Effector memory CD4-positive, alpha-beta T cell (primary cell): ENCODE results near the gene OAS2.

Experiments used
- DNase-seq, 3 donors: peaks; one replicate each; pipeline ENCODE4 v3.0.0-alpha.2; 2020
- H3K27ac ChIP-seq: 2 replicates; pipeline ENCODE4 v1.7.0; 2013; ENCODE audit warnings: mild to moderate bottlenecking, low read length, moderate library complexity; ENCODE audit not compliant: insufficient read depth, poor library complexity, severe bottlenecking
- H3K27me3 ChIP-seq: replicated peaks from 2 replicates; pipeline ENCODE4 v1.7.0; 2013; ENCODE audit warnings: mild to moderate bottlenecking, low read length; ENCODE audit not compliant: insufficient read depth, control insufficient read depth, poor library complexity, severe bottlenecking
- H3K36me3 ChIP-seq: 2 replicates; pipeline ENCODE4 v1.7.0; 2013; ENCODE audit warnings: mild to moderate bottlenecking, low read length, moderate library complexity; ENCODE audit not compliant: control insufficient read depth, insufficient read depth
- H3K4me1 ChIP-seq: 2 replicates; pipeline ENCODE4 v1.7.0; 2013; ENCODE audit warnings: low read length, mild to moderate bottlenecking; ENCODE audit not compliant: control insufficient read depth, insufficient read depth, poor library complexity, severe bottlenecking
- H3K4me3 ChIP-seq: 2 replicates; pipeline ENCODE4 v1.7.0; 2013; ENCODE audit warnings: low read length, low read depth, mild to moderate bottlenecking; ENCODE audit not compliant: insufficient read depth, poor library complexity, severe bottlenecking
- H3K9me3 ChIP-seq: 2 replicates; pipeline ENCODE4 v1.7.0; 2013; ENCODE audit warnings: mild to moderate bottlenecking, low read length, moderate library complexity; ENCODE audit not compliant: control insufficient read depth

Gene OAS2

DNA sequence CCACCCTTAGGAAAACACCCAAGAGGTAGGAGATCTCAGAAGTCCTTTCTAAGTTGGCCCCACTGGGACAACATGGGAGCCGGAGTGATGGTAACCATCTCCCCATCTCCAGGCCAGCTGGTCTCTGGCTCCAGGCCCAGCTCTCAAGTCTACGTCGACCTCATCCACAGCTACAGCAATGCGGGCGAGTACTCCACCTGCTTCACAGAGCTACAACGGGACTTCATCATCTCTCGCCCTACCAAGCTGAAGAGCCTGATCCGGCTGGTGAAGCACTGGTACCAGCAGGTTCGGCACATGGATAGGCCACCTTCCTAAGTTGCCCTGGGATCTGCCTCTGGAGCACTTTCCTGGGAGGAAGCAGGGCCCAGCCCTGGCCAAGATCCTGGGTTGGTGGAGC is 11.0 kb upstream of the OAS2 start:
- Histone ChIP-seq H3K27me3 (no peaks in the 10 kb centered on the region), H3K9me3 (no peaks in the 10 kb centered on the region), H3K4me1 (no peaks in the 10 kb centered on the region), H3K36me3 (peaks cover 64% of the 10 kb centered on the region), H3K27ac (no peak overlapping the region), H3K4me3 (no peak overlapping the region)
- DNase-seq = no peak

DNA sequence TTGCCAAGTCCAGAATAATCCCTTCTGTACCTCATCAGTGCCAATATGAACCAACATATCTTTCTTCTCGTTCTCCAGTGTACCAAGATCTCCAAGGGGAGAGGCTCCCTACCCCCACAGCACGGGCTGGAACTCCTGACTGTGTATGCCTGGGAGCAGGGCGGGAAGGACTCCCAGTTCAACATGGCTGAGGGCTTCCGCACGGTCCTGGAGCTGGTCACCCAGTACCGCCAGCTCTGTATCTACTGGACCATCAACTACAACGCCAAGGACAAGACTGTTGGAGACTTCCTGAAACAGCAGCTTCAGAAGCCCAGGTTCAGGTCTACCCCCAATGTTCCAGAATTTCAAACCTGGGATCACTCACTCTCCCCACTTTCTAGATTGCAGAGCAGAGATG is 10.5 kb upstream of the OAS2 start:
- Histone ChIP-seq H3K27me3 (no peaks in the 10 kb centered on the region), H3K4me1 (no peaks in the 10 kb centered on the region), H3K4me3 (no peak overlapping the region), H3K27ac (no peak overlapping the region), H3K36me3 (peaks cover 59% of the 10 kb centered on the region), H3K9me3 (no peaks in the 10 kb centered on the region)
- no peak for DNase-seq

GRCh38 chr12:112969547-112970306 is 8.6 kb upstream of the OAS2 start:
- Histone ChIP-seq H3K27ac (no peak overlapping the region), H3K4me1 (no peaks in the 10 kb centered on the region), H3K27me3 (no peaks in the 10 kb centered on the region), H3K36me3 (peaks cover 40% of the 10 kb centered on the region), H3K4me3 (no peak overlapping the region), H3K9me3 (no peaks in the 10 kb centered on the region)
- no peak for DNase-seq

- Histone ChIP-seq H3K27ac (no peak overlapping the region), H3K27me3 (no peaks in the 10 kb centered on the region), H3K4me1 (no peaks in the 10 kb centered on the region), H3K4me3 (no peak overlapping the region), H3K9me3 (no peaks in the 10 kb centered on the region), H3K36me3 (peaks cover 33% of the 10 kb centered on the region)
- DNase-seq = no peak
Observed at GRCh38 chr12:112970391-112970790, 7.9 kb upstream of the OAS2 start.

GRCh38 chr12:112971248-112971647 is 7.1 kb upstream of the OAS2 start:
- Histone ChIP-seq H3K4me3 (no peak overlapping the region), H3K27ac (no peak overlapping the region), H3K36me3 (peaks cover 25% of the 10 kb centered on the region), H3K4me1 (no peaks in the 10 kb centered on the region), H3K9me3 (no peaks in the 10 kb centered on the region), H3K27me3 (no peaks in the 10 kb centered on the region)
- no peak for DNase-seq

DNA sequence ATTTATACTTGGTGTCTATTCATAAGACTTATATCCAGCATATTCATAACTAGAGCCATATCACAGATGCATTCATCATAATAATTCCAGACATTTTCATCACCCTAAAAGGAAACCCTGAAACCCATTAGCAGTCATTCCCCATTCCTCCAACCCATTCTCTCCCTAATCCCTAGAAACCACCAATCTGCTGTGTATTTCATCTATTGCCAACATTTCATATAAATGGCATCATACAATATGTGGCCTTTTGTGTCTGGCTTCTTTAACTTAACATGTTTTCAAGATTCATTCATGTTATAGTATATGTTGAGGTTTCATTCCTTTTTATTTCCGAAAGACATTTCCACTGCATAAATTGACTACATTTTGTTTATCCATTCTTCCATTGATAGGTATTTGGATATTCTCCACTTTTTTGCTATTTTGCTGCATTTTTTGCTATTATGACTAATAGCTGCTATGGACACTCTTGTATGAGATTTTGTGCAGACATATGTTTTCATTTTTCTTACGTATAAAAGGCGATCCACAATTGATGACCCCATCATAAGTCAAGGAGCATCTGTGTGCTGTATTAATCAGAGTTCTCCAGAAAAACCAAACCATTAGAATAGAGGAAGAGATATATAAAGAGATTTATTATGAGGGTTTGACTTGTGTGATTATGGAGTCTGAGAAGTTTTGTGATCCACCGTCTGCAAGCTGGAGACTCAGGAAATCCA is 5.1 kb upstream of the OAS2 start:
- Histone ChIP-seq H3K36me3 (peaks cover 16% of the 10 kb centered on the region), H3K4me1 (peaks cover 7% of the 10 kb centered on the region), H3K4me3 (no peak overlapping the region), H3K27ac (no peak overlapping the region), H3K9me3 (no peaks in the 10 kb centered on the region), H3K27me3 (no peaks in the 10 kb centered on the region)
- DNase-seq = no peak

- H3K27me3 ChIP-seq = no peaks in the 10 kb centered on the region
- peaks cover 7% of the 10 kb centered on the region for H3K4me1 ChIP-seq
- no peak overlapping the region for H3K4me3 ChIP-seq
- peaks cover 16% of the 10 kb centered on the region for H3K36me3 ChIP-seq
- no peaks in the 10 kb centered on the region for H3K9me3 ChIP-seq
- no peak for DNase-seq
- no peak overlapping the region for H3K27ac ChIP-seq
Observed at GRCh38 chr12:112973818-112974231, 4.5 kb upstream of the OAS2 start.

GRCh38 chr12:112974904-112975303 is 3.4 kb upstream of the OAS2 start:
- Histone ChIP-seq H3K27me3 (no peaks in the 10 kb centered on the region), H3K9me3 (no peaks in the 10 kb centered on the region), H3K36me3 (peaks cover 7% of the 10 kb centered on the region), H3K4me3 (no peak overlapping the region), H3K27ac (no peak overlapping the region), H3K4me1 (peaks cover 10% of the 10 kb centered on the region)
- no peak for DNase-seq

GRCh38 chr12:112977139-112977538 is 1.2 kb upstream of the OAS2 start:
- H3K4me3 ChIP-seq = no peak overlapping the region

GRCh38 chr12:112977641-112978040 is 678 bp upstream of the OAS2 start:
- no peaks in the 10 kb centered on the region for H3K9me3 ChIP-seq
- H3K4me1 ChIP-seq = peaks cover 17% of the 10 kb centered on the region
- peak overlapping the region; percentile 78 for H3K27ac ChIP-seq
- no peaks in the 10 kb centered on the region for H3K27me3 ChIP-seq
- no peaks in the 10 kb centered on the region for H3K36me3 ChIP-seq
- DNase-seq = no peak
- peak overlapping the region; percentile 76 for H3K4me3 ChIP-seq

More at GRCh38 chr12:112977139-112977538, 1.2 kb upstream of the OAS2 start:
- H3K4me1 ChIP-seq = peaks cover 17% of the 10 kb centered on the region
- H3K27ac ChIP-seq = peak overlapping the region; percentile 78
- no peaks in the 10 kb centered on the region for H3K36me3 ChIP-seq
- H3K9me3 ChIP-seq = no peaks in the 10 kb centered on the region
- DNase-seq = no peak
- no peaks in the 10 kb centered on the region for H3K27me3 ChIP-seq
